ENCODE data around the gene ZNF446. TPM values are rescaled to one million over a fixed set of nuclear protein-coding genes. Genes with fewer than 3 reads are reported as not detected.

Gene ZNF446
- total and polyA plus RNA-seq, 2 donors (not counting 1 experiment from before 2014, with no cell fraction given), result 15.0 to 18.9 TPM

DNA sequence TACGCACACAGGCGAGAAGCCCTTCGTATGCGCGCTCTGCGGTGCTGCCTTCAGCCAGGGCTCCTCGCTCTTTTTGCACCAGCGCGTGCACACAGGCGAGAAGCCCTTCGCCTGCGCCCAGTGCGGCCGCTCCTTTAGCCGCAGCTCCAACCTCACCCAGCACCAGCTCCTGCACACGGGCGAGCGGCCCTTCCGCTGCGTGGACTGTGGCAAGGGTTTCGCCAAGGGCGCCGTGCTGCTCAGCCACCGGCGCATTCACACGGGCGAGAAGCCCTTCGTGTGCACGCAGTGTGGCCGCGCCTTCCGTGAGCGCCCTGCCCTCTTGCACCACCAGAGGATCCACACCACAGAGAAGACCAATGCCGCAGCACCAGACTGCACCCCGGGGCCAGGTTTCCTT, 20.0 kb upstream of the ZNF446 start:
- Mint-ChIP-seq H3K4me1 (peaks cover 13% of the 10 kb centered on the region), H3K27me3 (no peaks in the 10 kb centered on the region), H3K9me3 (ENCODE audit: insufficient read depth) (no peaks in the 10 kb centered on the region), H3K27ac (no peak overlapping the region), H3K4me3 (no peak overlapping the region)
- H3K27ac ChIP-seq (ENCODE audit: low read length in 2 of 2), result no peak overlapping the region
- ChIA-PET POLR2A (no interaction called here), CTCF (no interaction called here)
- H3K4me3 ChIP-seq (ENCODE audit: control extremely low read depth in 1 of 5, extremely low read depth in 1 of 5, insufficient read depth in 1 of 5, low read depth in 2 of 5, low read length in 4 of 5), result no peak overlapping the region
- no peaks in the 10 kb centered on the region for H4K20me1 ChIP-seq (ENCODE audit: control insufficient read depth, insufficient read depth, low read length, poor library complexity, severe bottlenecking)
- H3K9me3 ChIP-seq (ENCODE audit: control extremely low read depth in 1 of 3, control insufficient read depth in 2 of 3, insufficient read depth in 1 of 3, low read length in 2 of 3), result no peaks in the 10 kb centered on the region
- 98% methylated on average over 34 of the region's 35 CpGs for WGBS (ENCODE audit: insufficient coverage)
- H3K9ac ChIP-seq (ENCODE audit: low read length), result no peak overlapping the region
- no peak for DNase-seq
- peaks cover 0 to 12% of the 10 kb centered on the region in 2 experiments for H3K36me3 ChIP-seq (replicated peaks in 1 of 2; ENCODE audit: control extremely low read depth in 1 of 2, control insufficient read depth in 1 of 2, extremely low read depth in 1 of 2, insufficient read depth in 2 of 2, low read length in 1 of 2)
- H3K4me1 ChIP-seq (ENCODE audit: control insufficient read depth in 2 of 2, insufficient read depth in 2 of 2, low read length in 2 of 2), result peaks cover under 1 to 7% of the 10 kb centered on the region in 2 donors
- ATAC-seq (ENCODE audit: low read depth), result no peak
- TF ChIP-seq EZH2 (IDR thresholded peaks at IDR 0.05; ENCODE audit: borderline replicate concordance, insufficient read depth, low read depth, low read length, poor library complexity, severe bottlenecking) (no peak), CTCF (IDR thresholded peaks at IDR 0.05) (no peak)
- intact Hi-C loops (cut with micrococcal nuclease), result no loop called here
- H3K4me2 ChIP-seq (replicated peaks; ENCODE audit: low read depth, low read length, poor library complexity, severe bottlenecking), result no peak overlapping the region
- H3K79me2 ChIP-seq (ENCODE audit: control insufficient read depth, insufficient read depth, low read length), result peaks cover 6% of the 10 kb centered on the region
- no peaks in the 10 kb centered on the region for H3K27me3 ChIP-seq (replicated peaks in 1 of 4; ENCODE audit: control extremely low read depth in 1 of 4, control insufficient read depth in 3 of 4, insufficient read depth in 4 of 4, low read length in 3 of 4)
- H2AFZ ChIP-seq (ENCODE audit: insufficient read depth, low read depth, low read length, poor library complexity, severe bottlenecking), result no peak overlapping the region

DNA sequence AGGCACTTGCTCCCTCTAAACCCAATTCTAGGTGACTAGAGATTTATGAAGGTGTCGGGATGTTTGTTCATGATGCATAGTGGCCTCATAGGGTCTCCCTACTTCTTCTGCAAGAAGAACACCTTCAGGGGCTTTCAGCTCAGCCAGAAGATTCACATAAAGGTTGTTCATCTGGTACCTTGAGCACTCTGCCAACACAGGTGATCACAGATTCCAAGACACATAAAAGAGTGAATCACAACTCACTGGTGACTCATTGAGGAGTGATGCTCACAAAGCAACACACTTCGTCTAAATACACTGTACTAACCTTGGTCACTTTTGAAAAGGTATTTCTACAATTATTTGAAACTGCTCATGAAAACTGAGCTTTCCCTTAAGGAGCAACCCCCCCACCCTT, 16.1 kb upstream of the ZNF446 start:
- no peak overlapping the region for H3K27ac ChIP-seq (ENCODE audit: low read length in 2 of 2)
- no CpG with 5 or more reads among the region's 2 CpGs for WGBS (ENCODE audit: insufficient coverage)
- POLR2A ChIA-PET, result no interaction called here
- peaks cover 0 to 6% of the 10 kb centered on the region in 2 experiments for H3K36me3 ChIP-seq (replicated peaks in 1 of 2; ENCODE audit: control extremely low read depth in 1 of 2, control insufficient read depth in 1 of 2, extremely low read depth in 1 of 2, insufficient read depth in 2 of 2, low read length in 1 of 2)
- no peak overlapping the region for H3K27ac Mint-ChIP-seq
- peaks cover 2% of the 10 kb centered on the region for H3K4me1 Mint-ChIP-seq
- no peaks in the 10 kb centered on the region for H3K27me3 ChIP-seq (replicated peaks in 1 of 4; ENCODE audit: control extremely low read depth in 1 of 4, control insufficient read depth in 3 of 4, insufficient read depth in 4 of 4, low read length in 3 of 4)
- ATAC-seq (ENCODE audit: low read depth), result no peak
- H3K4me1 ChIP-seq (ENCODE audit: control insufficient read depth in 2 of 2, insufficient read depth in 2 of 2, low read length in 2 of 2), result peaks cover 0 to 4% of the 10 kb centered on the region in 2 donors
- no peak overlapping the region for H3K4me3 Mint-ChIP-seq
- no peak overlapping the region for H3K4me3 ChIP-seq (ENCODE audit: control extremely low read depth in 1 of 5, extremely low read depth in 1 of 5, insufficient read depth in 1 of 5, low read depth in 2 of 5, low read length in 4 of 5)
- no peak for TF ChIP-seq EZH2 (IDR thresholded peaks at IDR 0.05; ENCODE audit: borderline replicate concordance, insufficient read depth, low read depth, low read length, poor library complexity, severe bottlenecking)
- TF ChIP-seq CTCF (IDR thresholded peaks at IDR 0.05), result no peak
- H3K4me2 ChIP-seq (replicated peaks; ENCODE audit: low read depth, low read length, poor library complexity, severe bottlenecking), result no peak overlapping the region
- no peak overlapping the region for H3K9ac ChIP-seq (ENCODE audit: low read length)
- no peak for DNase-seq
- H3K79me2 ChIP-seq (ENCODE audit: control insufficient read depth, insufficient read depth, low read length), result no peaks in the 10 kb centered on the region
- CTCF ChIA-PET, result no interaction called here
- no peaks in the 10 kb centered on the region for H3K27me3 Mint-ChIP-seq
- peaks cover 0 to under 1% (median 0%) of the 10 kb centered on the region in 3 donors for H3K9me3 ChIP-seq (ENCODE audit: control extremely low read depth in 1 of 3, control insufficient read depth in 2 of 3, insufficient read depth in 1 of 3, low read length in 2 of 3)
- no peaks in the 10 kb centered on the region for H3K9me3 Mint-ChIP-seq (ENCODE audit: insufficient read depth)
- H4K20me1 ChIP-seq (ENCODE audit: control insufficient read depth, insufficient read depth, low read length, poor library complexity, severe bottlenecking), result no peaks in the 10 kb centered on the region
- H2AFZ ChIP-seq (ENCODE audit: insufficient read depth, low read depth, low read length, poor library complexity, severe bottlenecking), result no peak overlapping the region
- intact Hi-C loops (cut with micrococcal nuclease), result no loop called here
